ENCODE results near the gene RCAN2.

GRCh38 chr6:46530896-46531295, 39.6 kb upstream of the RCAN2 start:
- TF ChIP-seq TAF1 (IDR thresholded peaks at IDR 0.05; ENCODE audit: borderline replicate concordance, insufficient read depth, low read length) (no peak), REST (IDR thresholded peaks at IDR 0.05; ENCODE audit: insufficient read depth in 1 of 2, low read depth in 2 of 2, low read length in 2 of 2) (no peak), POLR2AphosphoS5 (IDR thresholded peaks at IDR 0.05; ENCODE audit: low read depth, low read length) (no peak), FOXP2 (optimal IDR thresholded peaks at IDR 0.05; ENCODE audit: borderline replicate concordance, extremely low read depth, extremely low read length, insufficient read depth) (no peak), SIN3A (IDR thresholded peaks at IDR 0.05; ENCODE audit: borderline replicate concordance, insufficient read depth, low read length) (no peak)

Measured in PFSK-1 (cell line).